Fibroblast of skin of right quadriceps (primary cell): Measurements from ENCODE around the gene IGFL1.
"Not testable (repeated sequence)": the region's sequence is repeated elsewhere in the genome, so short reads cannot be mapped to it uniquely, and the experiment has no call there.

Experiments used
- DNase-seq: peaks from one replicate; pipeline ENCODE4 v3.0.0-alpha.2; 2013

IGFL1 gene

GRCh38 chr19:46226438-46226973 is 3.0 kb upstream of the IGFL1 start:
- no peak for DNase-seq

- DNase-seq: no peak
These were observed 2.5 kb downstream of the IGFL1 start for GRCh38 chr19:46232029-46232428.

GRCh38 chr19:46232468-46232867 is 2.9 kb downstream of the IGFL1 start:
- DNase-seq: no peak

- DNase-seq: no peak
These were observed 3.5 kb downstream of the IGFL1 start for GRCh38 chr19:46232938-46233621.

GRCh38 chr19:46233871-46234270 is 4.3 kb downstream of the IGFL1 start:
- not testable (repeated sequence) for DNase-seq

DNA sequence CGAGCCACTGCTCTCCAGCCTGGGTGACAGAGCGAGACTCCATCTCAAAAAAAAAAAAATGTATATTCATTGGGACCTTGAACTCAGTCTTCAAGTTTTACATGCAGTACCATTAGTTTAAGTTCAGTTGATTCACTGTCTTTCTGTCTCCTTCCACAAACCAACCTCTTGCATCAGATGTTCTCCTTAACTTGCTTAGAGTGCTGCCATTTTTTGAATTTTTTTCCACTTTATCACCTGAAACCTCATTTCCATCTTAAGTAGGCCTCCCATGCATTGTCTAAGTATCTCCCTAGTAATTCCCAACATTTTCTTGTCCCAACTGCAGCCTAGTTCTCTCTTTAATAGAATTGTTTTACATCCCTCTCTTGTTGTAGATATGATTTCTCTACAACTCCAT is 8.6 kb downstream of the IGFL1 start:
- not testable (repeated sequence) for DNase-seq

DNA sequence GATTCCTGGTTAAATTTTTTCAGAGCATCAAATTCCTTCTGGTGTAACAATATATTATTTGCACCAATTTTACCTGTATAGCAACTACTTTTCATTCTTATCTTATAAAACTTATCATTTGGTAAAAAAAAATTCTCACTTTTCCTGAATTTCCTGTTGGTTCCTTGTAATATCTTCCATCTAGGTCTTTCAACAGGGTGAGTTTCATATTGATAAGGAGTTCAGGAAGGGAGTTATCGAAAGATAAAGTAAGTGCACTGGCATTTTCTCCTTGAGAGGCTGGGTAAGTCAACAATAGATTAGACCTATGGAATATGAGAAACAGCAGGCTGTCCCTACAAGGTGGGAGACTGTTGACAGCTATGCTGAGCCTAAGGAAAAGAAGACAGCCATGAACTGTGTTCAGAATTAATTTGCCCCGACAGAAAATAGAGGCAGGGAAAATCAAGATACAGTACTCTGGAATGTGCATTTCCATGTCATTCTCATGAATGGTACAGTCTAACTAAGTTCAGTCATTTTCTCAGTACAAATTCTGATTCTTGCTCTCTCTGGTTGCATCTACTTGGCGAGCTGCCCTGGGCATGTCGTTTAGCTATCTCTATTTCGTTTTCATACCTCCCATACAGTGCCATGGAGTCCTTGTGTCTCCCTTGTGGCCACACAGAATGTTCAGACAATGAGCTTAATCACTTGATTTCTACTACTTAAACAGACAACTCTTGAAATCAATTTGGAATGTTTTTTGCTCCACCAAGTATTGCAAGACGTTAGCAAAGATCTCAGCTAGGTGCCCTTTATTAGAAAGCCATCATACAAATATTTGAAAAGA is 9.9 kb downstream of the IGFL1 start:
- DNase-seq: no peak

GRCh38 chr19:46240693-46241092 is 11.2 kb downstream of the IGFL1 start:
- DNase-seq: no peak

DNA sequence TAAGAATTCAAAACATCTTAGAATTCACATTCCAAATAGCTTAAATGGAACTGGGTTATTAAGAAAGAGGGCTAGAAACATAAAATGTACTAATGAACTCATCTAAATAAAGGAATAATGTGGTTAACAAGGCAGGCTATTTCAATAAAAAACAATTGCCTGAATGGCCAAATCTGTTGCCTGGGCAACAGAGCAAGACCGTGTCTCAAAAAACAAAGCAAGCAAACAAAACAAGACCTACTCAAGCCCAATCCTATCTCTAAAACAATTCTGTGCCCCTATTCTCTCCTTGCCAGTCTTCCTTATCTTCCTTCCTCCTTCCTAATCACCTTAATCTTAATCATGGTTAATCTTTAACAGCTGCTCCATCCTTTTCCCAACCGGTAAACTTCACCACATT is 12.1 kb downstream of the IGFL1 start:
- DNase-seq: no peak

DNA sequence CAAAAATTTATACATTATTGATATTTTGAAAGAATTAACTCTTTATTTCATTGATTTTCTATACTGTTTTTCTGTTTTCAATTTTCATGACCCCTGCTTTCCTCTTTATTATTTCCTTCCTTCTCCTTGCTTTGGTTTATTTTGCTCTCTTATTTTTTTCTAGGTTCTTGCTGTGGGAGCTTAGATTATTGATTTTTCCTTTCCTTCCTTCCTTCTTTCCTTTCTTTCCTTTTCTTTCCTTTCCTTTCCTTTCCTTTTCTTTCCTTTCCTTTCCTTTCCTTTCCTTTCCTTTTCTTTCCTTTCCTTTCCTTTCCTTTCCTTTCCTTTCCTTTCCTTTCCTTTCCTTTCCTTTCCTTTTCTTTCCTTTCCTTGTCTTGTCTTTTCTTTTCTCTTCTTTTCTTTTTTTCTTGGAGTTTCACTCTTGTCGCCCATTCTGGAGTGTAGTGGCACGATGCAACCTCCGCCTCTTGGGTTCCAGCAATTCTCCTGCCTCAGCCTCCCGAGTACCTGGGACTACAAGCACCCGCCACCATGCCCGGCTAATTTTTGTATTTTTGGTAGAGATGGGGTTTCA is 13.6 kb downstream of the IGFL1 start:
- not testable (repeated sequence) for DNase-seq

- no peak for DNase-seq
These were observed 20.7 kb downstream of the IGFL1 start for GRCh38 chr19:46250076-46250735.

DNA sequence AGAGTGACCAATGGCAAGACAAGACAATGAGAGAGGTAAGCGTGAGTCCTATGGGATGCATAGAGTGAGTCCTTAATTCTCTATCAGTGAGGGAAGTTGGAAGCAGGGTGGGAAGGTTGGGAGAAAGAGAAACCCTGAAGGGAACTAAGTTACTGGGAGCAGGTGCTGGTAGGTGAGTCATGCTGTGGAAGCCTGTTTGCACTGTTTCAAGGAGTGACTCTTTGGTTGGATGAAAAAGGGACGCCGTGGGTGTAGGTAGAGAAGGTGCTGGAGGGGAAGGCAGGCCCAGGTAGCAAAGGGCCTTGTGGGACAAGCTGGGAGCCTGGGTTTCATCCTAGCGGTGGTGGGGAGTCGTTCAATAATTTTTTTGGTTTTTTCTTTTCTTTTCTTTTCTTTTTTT is 21.9 kb downstream of the IGFL1 start:
- DNase-seq: no peak

- DNase-seq: no peak
These were observed 25.2 kb downstream of the IGFL1 start for GRCh38 chr19:46254776-46255175.

- DNase-seq: no peak
These were observed 27.3 kb downstream of the IGFL1 start for GRCh38 chr19:46256855-46257254.

- DNase-seq: not testable (repeated sequence)
These were observed 32.0 kb downstream of the IGFL1 start for GRCh38 chr19:46261501-46261900.

- DNase-seq: peak; percentile 22
These were observed 33.2 kb downstream of the IGFL1 start for GRCh38 chr19:46262684-46263296.

DNA sequence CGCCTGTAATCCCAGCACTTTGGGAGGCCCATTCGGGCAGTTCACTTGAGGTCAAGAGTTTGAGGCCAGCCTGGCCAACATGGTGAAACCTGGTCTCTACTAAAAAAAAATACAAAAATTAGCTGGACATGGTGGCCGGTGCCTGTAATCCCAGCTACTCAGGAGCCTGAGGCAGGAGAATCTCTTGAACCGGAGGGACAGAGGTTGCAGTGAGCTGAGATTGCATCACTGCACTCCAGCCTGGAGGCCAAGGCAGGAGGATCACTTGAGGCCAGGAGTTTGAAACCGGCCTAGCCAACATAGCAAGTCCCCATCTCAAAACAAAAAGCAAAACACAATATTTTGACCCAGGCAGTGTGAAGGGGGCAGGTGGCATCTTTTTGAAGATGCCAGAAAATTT is 35.3 kb downstream of the IGFL1 start:
- DNase-seq: not testable (repeated sequence)

DNA sequence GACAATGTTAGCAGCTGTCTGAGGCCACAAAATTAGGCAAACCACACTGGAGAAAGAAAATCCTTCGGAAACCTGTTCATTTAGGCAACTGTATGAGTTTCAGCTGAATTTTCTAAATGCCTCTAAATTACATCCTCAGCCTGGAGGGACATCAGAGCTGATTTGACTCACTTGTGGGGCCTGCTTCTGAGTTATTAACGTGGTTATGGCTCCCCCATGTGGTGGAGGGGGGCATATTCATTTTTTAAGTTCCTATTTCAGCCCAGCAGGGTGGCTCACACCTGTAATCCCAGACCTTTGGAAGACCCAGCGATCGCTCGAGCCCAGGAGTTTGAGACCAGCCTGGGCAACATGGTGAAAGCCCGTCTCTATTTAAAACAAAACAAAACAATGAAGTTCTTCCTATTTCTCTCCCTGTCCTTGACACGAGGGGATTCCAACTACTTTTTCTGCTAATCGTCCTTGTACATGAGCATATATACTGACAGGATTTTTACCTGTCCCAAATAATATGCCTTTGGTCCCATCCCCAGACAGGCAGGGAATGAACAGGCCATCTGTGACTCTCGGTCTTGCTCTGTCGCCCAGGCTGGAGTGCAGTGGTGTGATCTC is 35.8 kb downstream of the IGFL1 start:
- peak; percentile 77 for DNase-seq

GRCh38 chr19:46269101-46269500 is 39.6 kb downstream of the IGFL1 start:
- DNase-seq: no peak

GRCh38 chr19:46270521-46271256 is 41.1 kb downstream of the IGFL1 start:
- no peak for DNase-seq

DNA sequence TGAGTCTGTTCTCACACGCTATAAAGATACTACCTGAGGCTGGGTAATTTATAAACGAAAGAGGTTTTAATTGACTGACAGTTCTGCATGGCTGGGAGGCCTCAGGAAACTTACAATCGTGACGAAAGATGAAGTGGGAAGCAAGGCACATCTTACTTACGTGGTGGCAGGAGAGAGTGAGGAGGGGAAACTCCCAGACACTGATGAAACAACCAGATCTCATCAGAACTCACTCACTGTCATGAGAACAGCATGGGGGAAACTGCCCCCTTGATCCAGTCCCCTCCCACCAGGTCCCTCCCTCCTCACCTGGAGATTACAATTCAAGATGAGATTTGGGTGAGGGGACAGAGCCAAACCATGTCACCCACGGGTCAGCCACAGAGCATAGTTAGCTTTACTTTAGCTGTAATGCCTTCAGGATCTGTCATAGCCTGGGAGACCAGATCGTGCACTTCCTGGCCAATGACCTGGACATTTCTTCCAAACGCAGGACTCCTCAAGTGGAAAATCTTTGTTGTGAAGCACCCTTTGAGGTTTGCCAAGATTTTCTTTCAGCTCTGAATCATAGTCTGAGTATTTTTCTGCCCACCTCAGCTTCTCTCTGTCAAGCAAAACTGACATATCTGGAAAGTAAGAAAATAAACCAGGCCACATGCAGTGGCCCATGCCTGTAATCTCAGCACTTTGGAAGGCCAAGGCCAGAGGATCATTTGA is 42.1 kb downstream of the IGFL1 start:
- peak; percentile 78 for DNase-seq
